Activated CD4-positive, alpha-beta T cell treated with anti-CD3 and anti-CD28 coated beads, Interleukin-2, amount 50 U/mL, for 4 hours (primary cell): ENCODE data around the gene SLC1A4.

Source experiments
- DNase-seq, 2 experiments: peaks; one replicate each; pipeline ENCODE4 v3.0.0-alpha.2; 2020

The SLC1A4 gene

GRCh38 chr2:65055422-65056214 lies 66.4 kb downstream of the SLC1A4 start:
- DNase-seq = peak; percentile 43 to 47

- peak; percentile 95 to 96 for DNase-seq
Measured at GRCh38 chr2:65056215-65057053, 67.2 kb downstream of the SLC1A4 start, which contains the start of gene CEP68. Gene CEP68 (plus strand): TSS chr2:65056416. CDS start chr2:65069445, 13,029 bp downstream.

DNA sequence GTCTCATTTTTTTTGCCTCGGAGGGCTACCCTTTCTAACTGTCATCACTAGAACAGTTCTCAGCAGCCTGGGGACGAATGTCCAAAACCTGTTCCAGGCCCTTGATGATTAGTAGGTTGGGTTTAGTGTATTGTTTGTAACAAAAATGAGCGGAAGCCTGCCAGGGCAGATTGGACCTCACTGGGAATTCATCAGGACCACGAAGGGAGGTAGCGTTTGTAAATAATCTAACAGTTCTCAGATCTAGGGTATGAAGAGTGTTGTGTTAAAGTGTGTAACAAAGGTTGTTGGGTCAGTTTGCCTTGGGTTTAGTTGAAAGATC lies 67.8 kb downstream of the SLC1A4 start:
- DNase-seq = no peak

DNA sequence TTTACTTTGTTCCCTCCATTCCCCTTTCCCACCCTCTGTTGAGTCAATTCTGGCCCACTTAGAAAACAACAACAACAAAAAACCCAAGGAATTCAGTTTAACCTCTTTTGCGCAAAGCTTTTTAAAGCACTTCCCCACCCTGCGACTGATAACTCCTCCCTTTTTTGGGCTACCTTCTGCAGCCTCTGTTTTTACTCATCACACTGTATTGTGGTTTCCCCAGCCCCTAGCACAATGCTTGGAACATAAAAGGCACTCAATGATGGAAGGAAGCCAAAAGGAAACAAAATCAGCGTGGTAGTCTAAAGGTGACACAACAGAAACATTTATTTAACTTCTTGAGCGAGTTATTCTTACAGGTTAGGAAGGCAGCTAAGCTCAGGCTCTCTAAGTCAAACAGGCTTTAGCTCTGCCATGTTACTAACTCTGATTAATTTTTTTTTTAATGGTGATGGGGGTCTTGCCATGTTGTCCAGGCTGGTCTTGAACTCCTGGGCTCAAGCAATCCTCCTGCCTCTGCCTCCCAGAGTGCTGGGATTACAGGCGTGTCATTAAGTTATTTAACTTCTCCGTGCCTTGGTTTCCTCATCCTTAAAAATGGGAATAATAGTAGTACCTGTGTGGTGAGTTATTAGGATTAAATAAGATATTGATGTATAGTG lies 68.3 kb downstream of the SLC1A4 start:
- DNase-seq = peak; percentile 33 to 42

GRCh38 chr2:65059071-65059470 lies 69.9 kb downstream of the SLC1A4 start:
- DNase-seq = no peak

DNA sequence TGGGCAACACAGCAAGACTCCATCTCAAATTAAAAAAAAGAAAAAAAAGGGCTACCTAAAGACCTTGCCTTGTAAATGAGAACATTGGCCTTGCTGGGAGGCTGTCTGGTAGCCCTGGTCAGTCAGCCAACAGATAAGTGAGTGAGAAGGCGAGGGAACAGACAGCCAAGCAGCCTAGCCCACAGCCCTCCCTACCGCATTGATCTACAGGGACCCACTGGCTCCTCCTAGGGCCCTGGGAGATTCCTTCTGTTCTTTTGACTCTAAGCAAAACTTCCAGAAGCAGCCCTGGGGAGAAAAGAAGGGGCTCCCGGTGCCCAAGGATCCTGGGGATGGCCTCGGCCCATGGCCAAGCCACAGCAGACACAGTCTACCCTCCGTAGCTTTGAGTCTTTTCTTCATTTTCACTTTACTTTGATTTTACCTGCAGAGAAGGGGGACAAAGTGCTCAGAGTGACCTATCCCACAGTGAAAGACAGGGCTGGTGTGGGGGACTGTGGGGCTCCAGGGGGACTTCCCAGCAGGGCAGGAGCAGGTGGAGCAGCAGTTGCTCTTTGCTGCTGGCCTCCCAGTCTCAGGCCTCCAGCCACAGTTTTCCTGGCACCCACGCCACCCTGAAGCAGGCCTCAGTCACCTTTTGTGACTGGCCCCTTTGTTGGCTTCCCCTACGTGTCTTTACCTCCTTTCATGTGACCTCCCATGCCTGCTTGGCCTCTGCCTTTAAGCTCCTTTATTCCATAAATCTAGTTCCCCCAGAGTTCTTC lies 72.1 kb downstream of the SLC1A4 start:
- no peak for DNase-seq

GRCh38 chr2:65061910-65062339 lies 72.7 kb downstream of the SLC1A4 start:
- no peak for DNase-seq

DNA sequence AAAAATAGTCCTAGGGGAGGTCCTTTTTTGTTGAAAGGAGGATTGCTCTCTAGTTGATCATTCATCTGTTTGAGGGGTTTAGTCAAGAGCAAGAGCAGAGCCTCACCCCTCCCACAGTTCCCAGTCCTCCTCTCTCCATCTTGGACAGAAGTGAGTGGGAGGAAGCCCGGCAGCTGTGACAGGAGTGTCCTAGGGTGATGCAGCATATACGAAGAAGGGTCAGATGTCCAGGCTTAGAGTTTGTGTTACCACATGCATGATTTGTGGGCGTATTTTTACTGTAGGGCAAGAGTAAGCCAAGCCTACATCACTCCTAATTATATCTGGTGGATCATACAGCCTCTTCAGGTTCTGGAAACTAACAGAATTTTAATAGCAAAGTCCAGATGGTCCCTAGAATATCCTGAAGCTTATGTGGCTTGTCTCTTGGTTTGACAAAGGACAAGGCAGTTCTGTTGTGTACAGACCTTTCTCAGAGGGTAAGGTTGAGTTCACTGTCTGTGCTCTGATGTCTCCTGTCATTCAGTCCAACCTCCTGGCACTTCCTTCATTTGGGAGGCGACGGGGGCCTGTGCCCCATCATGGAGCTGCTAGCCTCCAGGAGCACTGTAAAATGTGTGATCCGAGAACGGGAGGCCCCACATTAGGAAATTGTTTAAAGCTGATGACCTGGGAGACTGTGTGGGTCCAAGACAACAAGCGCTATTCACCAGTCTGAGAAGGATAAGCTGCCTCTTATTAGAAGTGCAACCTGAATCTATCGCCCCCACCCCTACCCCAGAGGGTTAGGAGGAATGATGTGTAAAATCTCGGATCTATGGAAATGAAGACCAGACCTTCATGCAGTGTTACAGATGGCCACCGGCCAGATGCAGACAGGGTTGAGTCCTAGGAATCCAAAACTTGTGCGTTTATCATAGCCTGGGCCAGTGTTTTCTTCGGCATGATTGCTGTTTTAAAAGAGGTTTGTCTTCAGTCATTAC lies 73.9 kb downstream of the SLC1A4 start:
- no peak for DNase-seq

DNA sequence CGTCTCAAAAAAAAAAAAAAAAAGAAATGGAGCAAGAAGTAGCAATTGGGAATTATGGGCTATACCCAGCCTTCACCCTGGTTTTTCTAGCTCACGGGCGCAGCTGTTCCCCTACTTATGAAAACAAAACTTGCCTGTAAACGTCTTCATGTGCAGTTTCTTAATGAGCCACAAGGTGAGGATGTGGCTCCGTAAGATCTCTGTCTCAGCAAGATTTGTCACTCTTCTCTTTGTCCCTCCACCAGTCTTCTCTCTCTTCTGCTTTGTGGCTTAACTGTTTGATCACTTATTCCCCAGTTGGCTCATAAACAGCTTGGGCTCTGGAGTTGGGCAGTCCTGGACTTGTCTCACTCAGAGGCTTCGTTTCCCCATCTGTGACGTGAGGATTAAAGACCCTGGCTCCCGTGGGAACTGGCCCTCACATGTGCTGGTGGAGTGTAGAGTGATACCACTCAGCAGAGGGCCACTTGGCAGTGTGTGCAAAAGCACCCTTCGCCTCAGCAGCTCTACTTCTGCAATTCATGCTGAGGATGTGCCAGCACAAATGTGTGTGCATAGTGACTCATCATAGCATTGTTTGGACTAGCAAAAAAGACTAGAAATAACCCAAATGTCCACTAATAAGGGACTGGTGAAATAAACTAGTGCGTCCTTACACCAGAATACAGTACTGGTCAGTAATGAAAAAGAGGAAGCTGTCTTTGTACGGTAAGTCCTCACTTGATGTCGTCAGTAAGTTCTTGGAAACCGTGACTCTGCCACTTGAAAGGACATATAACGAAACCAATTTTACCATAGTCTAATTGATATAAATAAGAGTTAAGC lies 75.7 kb downstream of the SLC1A4 start:
- DNase-seq = peak; percentile 21 to 23

GRCh38 chr2:65067806-65068553 lies 78.8 kb downstream of the SLC1A4 start:
- no peak for DNase-seq

GRCh38 chr2:65069439-65069824 lies 80.2 kb downstream of the SLC1A4 start:
- no peak for DNase-seq

GRCh38 chr2:65070172-65070830 lies 81.1 kb downstream of the SLC1A4 start:
- no peak for DNase-seq

DNA sequence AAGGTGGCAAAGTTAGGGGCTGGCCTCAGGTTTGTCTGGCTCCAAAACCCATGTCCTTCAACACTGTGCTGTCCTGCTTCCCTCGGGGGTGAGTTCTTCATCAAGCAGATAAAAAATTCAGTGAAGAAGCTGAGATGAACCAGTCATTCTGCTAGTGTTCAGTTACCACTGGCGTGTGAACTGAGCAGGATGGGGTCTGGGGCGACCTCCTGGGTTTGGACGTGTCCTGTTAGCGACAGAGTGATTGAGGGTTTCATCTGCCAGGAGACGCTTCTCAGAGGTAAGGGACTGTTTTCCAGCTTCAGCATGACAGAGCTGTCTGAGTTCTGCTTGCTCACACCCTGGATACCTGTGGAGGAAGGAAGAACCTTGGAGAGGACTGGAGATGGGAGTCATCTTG lies 81.7 kb downstream of the SLC1A4 start:
- no peak for DNase-seq

- DNase-seq = no peak
Measured at GRCh38 chr2:65071499-65072180, 82.4 kb downstream of the SLC1A4 start.

DNA sequence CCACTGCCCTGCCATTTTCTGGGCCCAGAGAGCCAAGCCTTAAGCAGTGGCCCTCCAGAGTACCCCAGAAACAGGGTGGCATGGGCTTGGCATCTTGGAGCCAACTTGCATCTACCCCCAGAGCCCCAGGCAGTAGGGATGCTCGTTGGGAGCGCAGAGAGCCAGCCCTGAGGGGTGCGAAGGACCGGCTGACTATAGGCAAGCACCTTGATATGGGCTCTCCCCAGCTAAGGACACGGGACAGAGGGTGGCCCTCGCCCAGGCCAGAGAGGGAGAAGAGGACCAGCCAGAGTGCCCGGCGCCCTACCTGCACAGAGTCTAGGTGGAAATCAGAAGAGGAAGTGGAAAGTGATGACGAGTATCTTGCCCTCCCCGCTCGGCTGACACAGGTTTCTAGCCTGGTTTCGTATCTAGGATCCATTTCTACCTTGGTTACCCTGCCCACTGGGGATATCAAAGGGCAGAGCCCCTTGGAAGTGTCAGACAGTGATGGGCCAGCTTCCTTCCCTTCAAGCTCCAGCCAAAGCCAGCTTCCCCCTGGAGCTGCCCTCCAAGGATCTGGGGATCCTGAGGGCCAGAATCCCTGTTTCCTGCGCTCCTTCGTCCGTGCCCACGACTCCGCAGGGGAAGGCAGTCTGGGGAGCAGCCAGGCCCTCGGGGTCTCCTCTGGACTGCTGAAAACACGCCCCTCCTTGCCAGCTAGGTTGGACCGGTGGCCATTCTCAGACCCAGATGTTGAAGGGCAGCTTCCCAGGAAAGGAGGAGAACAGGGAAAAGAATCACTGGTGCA lies 83.2 kb downstream of the SLC1A4 start:
- no peak for DNase-seq
